ENCODE data around the gene CDC42EP4. TPM values are rescaled to one million over a fixed set of nuclear protein-coding genes. Genes with fewer than 3 reads are reported as not detected.

The CDC42EP4 gene
- total and polyA plus RNA-seq, 10 donors: 7.9 to 69.6 (median 43.3) TPM

GRCh38 chr17:73359352-73359751 lies 47.6 kb upstream of the CDC42EP4 start:
- DNase-seq: no peak
- WGBS, 5 donors: 70 to 89% (median 76%) methylated on average over 7 to 10 of the region's 10 CpGs
- intact Hi-C loops (cut with DNase I; ENCODE audit: low total_unique reads): no loop called here
- no peak for TF ChIP-seq POLR2A (IDR thresholded peaks at IDR 0.05)
- no peak for TF ChIP-seq POLR2AphosphoS5 (IDR thresholded peaks at IDR 0.05)
- TF ChIP-seq CTCF (IDR thresholded peaks at IDR 0.05 in 8 of 11, conservative IDR thresholded peaks at IDR 0.05 in 3 of 11): no peak
- Histone ChIP-seq H3K27ac (no peak overlapping the region), H3K4me3 (no peak overlapping the region), H3K27me3 (replicated peaks in 1 of 7) (no peaks in the 10 kb centered on the region), H3K36me3 (no peaks in the 10 kb centered on the region), H3K4me1 (peaks cover 0 to 10% (median 2%) of the 10 kb centered on the region in 6 donors), H3K9me3 (no peaks in the 10 kb centered on the region)

- WGBS, 5 donors: 73 to 97% (median 90%) methylated on average over 9 of the region's 9 CpGs
- peaks cover 0 to 10% (median 2%) of the 10 kb centered on the region in 6 donors for H3K4me1 ChIP-seq
- no peaks in the 10 kb centered on the region for H3K27me3 ChIP-seq (replicated peaks in 1 of 7)
- intact Hi-C loops (cut with DNase I; ENCODE audit: low total_unique reads): no loop called here
- no peak for DNase-seq
- no peaks in the 10 kb centered on the region for H3K9me3 ChIP-seq
- no peaks in the 10 kb centered on the region for H3K36me3 ChIP-seq
- TF ChIP-seq POLR2A (IDR thresholded peaks at IDR 0.05) (no peak), CTCF (IDR thresholded peaks at IDR 0.05 in 8 of 11, conservative IDR thresholded peaks at IDR 0.05 in 3 of 11) (no peak), POLR2AphosphoS5 (IDR thresholded peaks at IDR 0.05) (no peak)
- no peak overlapping the region for H3K27ac ChIP-seq
- H3K4me3 ChIP-seq: no peak overlapping the region
Observed at GRCh38 chr17:73358668-73359067, 46.9 kb upstream of the CDC42EP4 start.

- 91 to 95% (median 94%) methylated on average over 19 of the region's 19 CpGs for WGBS, 5 donors
- H3K36me3 ChIP-seq: no peaks in the 10 kb centered on the region
- H3K27me3 ChIP-seq (replicated peaks in 1 of 7): no peaks in the 10 kb centered on the region
- TF ChIP-seq POLR2AphosphoS5 (IDR thresholded peaks at IDR 0.05) (no peak), POLR2A (IDR thresholded peaks at IDR 0.05) (no peak), CTCF (IDR thresholded peaks at IDR 0.05 in 8 of 11, conservative IDR thresholded peaks at IDR 0.05 in 3 of 11) (no peak)
- H3K4me3 ChIP-seq: no peak overlapping the region
- peaks cover 0 to 10% (median 2%) of the 10 kb centered on the region in 6 donors for H3K4me1 ChIP-seq
- no peak overlapping the region for H3K27ac ChIP-seq
- no peak for DNase-seq
- intact Hi-C loops (cut with DNase I; ENCODE audit: low total_unique reads): no loop called here
- no peaks in the 10 kb centered on the region for H3K9me3 ChIP-seq
Observed at GRCh38 chr17:73357981-73358380, 46.2 kb upstream of the CDC42EP4 start.

- TF ChIP-seq CTCF (IDR thresholded peaks at IDR 0.05 in 8 of 11, conservative IDR thresholded peaks at IDR 0.05 in 3 of 11): no peak
- no peak for TF ChIP-seq POLR2AphosphoS5 (IDR thresholded peaks at IDR 0.05)
- no peak for TF ChIP-seq POLR2A (IDR thresholded peaks at IDR 0.05)
- Histone ChIP-seq H3K9me3 (no peaks in the 10 kb centered on the region), H3K4me3 (no peak overlapping the region), H3K36me3 (no peaks in the 10 kb centered on the region), H3K27me3 (replicated peaks in 1 of 7) (no peaks in the 10 kb centered on the region), H3K27ac (no peak overlapping the region), H3K4me1 (peaks cover 0 to 10% (median 2%) of the 10 kb centered on the region in 6 donors)
- DNase-seq: no peak
- intact Hi-C loops (cut with DNase I; ENCODE audit: low total_unique reads): no loop called here
- 79 to 91% (median 90%) methylated on average over 6 to 9 of the region's 9 CpGs for WGBS, 5 donors
Observed at GRCh38 chr17:73357318-73357717, 45.5 kb upstream of the CDC42EP4 start.
